GM23248 (cell line): Measurements from ENCODE around the gene COX6B2. TPM values are rescaled to one million over a fixed set of nuclear protein-coding genes. Genes with fewer than 3 reads are reported as not detected.
"Not testable (repeated sequence)": the region's sequence is repeated elsewhere in the genome, so short reads cannot be mapped to it uniquely, and the experiment has no call there.

Experiments used
- DNase-seq: peaks from one replicate; pipeline ENCODE4 v3.0.0-alpha.2; 2015
- H2AFZ ChIP-seq: fragments of 200-600 bp; sonication (generic); 2 replicates; pipeline ENCODE4 v1.6.1; 2016; ENCODE audit warnings: antibody characterized with exemption
- H3F3A ChIP-seq: fragments of 200-600 bp; sonication (generic); 2 replicates; pipeline ENCODE4 v1.6.1; 2016; ENCODE audit warnings: mild to moderate bottlenecking, antibody characterized with exemption, mixed run types; ENCODE audit not compliant: insufficient read depth
- H3K27ac ChIP-seq: fragments of 200-600 bp; sonication (generic); 2 replicates; pipeline ENCODE4 v1.5.1; 2016; ENCODE audit warnings: mild to moderate bottlenecking
- H3K27me3 ChIP-seq: fragments of 200-600 bp; sonication (generic); replicated peaks from 2 replicates; pipeline ENCODE4 v1.6.1; 2016; ENCODE audit warnings: mild to moderate bottlenecking; ENCODE audit not compliant: insufficient read depth
- H3K36me3 ChIP-seq: fragments of 200-600 bp; sonication (generic); 2 replicates; pipeline ENCODE4 v1.6.1; 2016; ENCODE audit warnings: low read depth, mild to moderate bottlenecking
- H3K4me1 ChIP-seq: fragments of 200-600 bp; sonication (generic); 2 replicates; pipeline ENCODE4 v1.6.1; 2016; ENCODE audit warnings: mild to moderate bottlenecking; ENCODE audit not compliant: insufficient read depth
- H3K4me2 ChIP-seq: fragments of 200-600 bp; sonication (generic); one replicate; pipeline ENCODE4 v1.6.1; 2016; ENCODE audit warnings: mild to moderate bottlenecking; ENCODE audit not compliant: unreplicated experiment
- H3K4me3 ChIP-seq: fragments of 200-600 bp; sonication (generic); 2 replicates; pipeline ENCODE4 v1.5.1; 2016; ENCODE audit warnings: mild to moderate bottlenecking
- H3K79me2 ChIP-seq: fragments of 200-600 bp; sonication (generic); 2 replicates; pipeline ENCODE4 v1.6.1; 2016; ENCODE audit warnings: mild to moderate bottlenecking; ENCODE audit not compliant: insufficient read depth
- H3K9ac ChIP-seq: fragments of 200-600 bp; sonication (generic); 2 replicates; pipeline ENCODE4 v1.6.1; 2016; ENCODE audit warnings: mild to moderate bottlenecking
- H3K9me2 ChIP-seq: fragments of 200-600 bp; sonication (generic); 2 replicates; pipeline ENCODE4 v1.6.1; 2016; ENCODE audit warnings: mixed run types, mild to moderate bottlenecking, moderate library complexity; ENCODE audit not compliant: insufficient read depth
- H3K9me3 ChIP-seq: fragments of 200-600 bp; sonication (generic); one replicate; pipeline ENCODE4 v1.6.1; 2017; ENCODE audit warnings: low read depth
- H4K20me1 ChIP-seq: fragments of 200-600 bp; sonication (generic); 2 replicates; pipeline ENCODE4 v1.6.0; 2016; ENCODE audit not compliant: insufficient read depth
- EZH2 ChIP-seq: fragments of 200-600 bp; sonication (generic); IDR thresholded peaks from 2 replicates; pipeline ENCODE4 v1.6.1; 2018; ENCODE audit warnings: antibody characterized with exemption, mild to moderate bottlenecking; ENCODE audit not compliant: insufficient read depth, poor library complexity, severe bottlenecking
- EZH2phosphoT487 ChIP-seq: fragments of 200-600 bp; sonication (generic); IDR thresholded peaks from 2 replicates; pipeline ENCODE4 v1.6.1; 2018; ENCODE audit warnings: antibody characterized with exemption, moderate library complexity, mild to moderate bottlenecking, low read depth; ENCODE audit not compliant: insufficient read depth
- WGBS, 2 experiments: methylation state at CpG; one replicate each; pipeline ENCODE4 v1.1.6; 2015 to 2017; ENCODE audit warnings: low lambda C conversion rate in 2 of 2, low coverage in 1 of 2; ENCODE audit errors: missing lambda C conversion rate in 2 of 2; 5-methylcytosine and 5-hydroxymethylcytosine counted together
- in situ Hi-C: fragments of 300-500 bp; cut with MboI; formaldehyde crosslinking; loops from 2 replicates; pipeline ENCODE4 v1.15.0; 2020
- polyA plus RNA-seq: library from polyadenylated mRNA; unstranded; fragments of >200 nt; fragmentation: Nextera tagmentation; extraction: Ambion mirVana; gene quantifications from 2 replicates; pipeline ENCODE4 v1.2.1, GENCODE V29; 2016
- total RNA-seq: library from RNA; depleted of rRNA; stranded (reverse); fragments of >200 nt; shearing (Covaris generic); gene quantifications from 2 replicates; pipeline ENCODE4 v1.2.3, GENCODE V29; 2014

The COX6B2 gene
- total and polyA plus RNA-seq, 2 experiments from 2014 or later, result not detected

- Histone ChIP-seq H3F3A (no peaks in the 10 kb centered on the region), H3K4me2 (no peak overlapping the region), H3K9me3 (no peaks in the 10 kb centered on the region), H3K79me2 (no peaks in the 10 kb centered on the region), H3K4me1 (peaks cover 6% of the 10 kb centered on the region), H3K9me2 (no peaks in the 10 kb centered on the region), H3K36me3 (no peaks in the 10 kb centered on the region), H4K20me1 (no peaks in the 10 kb centered on the region), H3K4me3 (no peak overlapping the region), H3K9ac (no peak overlapping the region), H2AFZ (no peak overlapping the region), H3K27me3 (no peaks in the 10 kb centered on the region; the same call in 1 of the 2 replicates), H3K27ac (no peak overlapping the region)
- no peak for DNase-seq
- WGBS, 2 experiments, result 80 to 87% methylated on average over 11 of the region's 11 CpGs
- in situ Hi-C loops, result no loop called here
- TF ChIP-seq EZH2, result no peak
- no peak for TF ChIP-seq EZH2phosphoT487
Measured at GRCh38 chr19:55333870-55334269, 20.6 kb downstream of the COX6B2 start.

- H3K36me3 ChIP-seq, H3K4me3 ChIP-seq, H3K79me2 ChIP-seq, H4K20me1 ChIP-seq, in situ Hi-C loops, H3K9me2 ChIP-seq, H3K27me3 ChIP-seq, H3K4me2 ChIP-seq, H3K9me3 ChIP-seq, H3F3A ChIP-seq, H3K27ac ChIP-seq, H2AFZ ChIP-seq, H3K9ac ChIP-seq: not testable (repeated sequence)
- peak; percentile 68 for DNase-seq
- peaks cover 16% of the 10 kb centered on the region for H3K4me1 ChIP-seq
- WGBS, 2 experiments, result 57 to 61% methylated on average over 6 of the region's 6 CpGs
Measured at GRCh38 chr19:55329791-55330190, 24.7 kb downstream of the COX6B2 start.

GRCh38 chr19:55328774-55329318 is 25.7 kb downstream of the COX6B2 start:
- H3K27me3 ChIP-seq, H3K4me3 ChIP-seq, H3K27ac ChIP-seq, H3K79me2 ChIP-seq, H3K9me3 ChIP-seq, H3K4me2 ChIP-seq, H3K36me3 ChIP-seq, in situ Hi-C loops, H2AFZ ChIP-seq, H4K20me1 ChIP-seq, H3F3A ChIP-seq, H3K9me2 ChIP-seq, H3K9ac ChIP-seq: not testable (repeated sequence)
- WGBS, 2 experiments, result 40 to 42% methylated on average over 4 of the region's 4 CpGs
- peaks cover 16% of the 10 kb centered on the region for H3K4me1 ChIP-seq
- DNase-seq, result peak; percentile 44

GRCh38 chr19:55325172-55325571 is 29.3 kb downstream of the COX6B2 start, which contains the start of gene TMEM150B:
Gene TMEM150B, minus strand, starts transcription at chr19:55325341. Its CDS starts 4,305 bp downstream, at chr19:55321036.
- Histone ChIP-seq H3F3A (peaks cover 8% of the 10 kb centered on the region; the same call in 1 of the 2 replicates), H3K27me3 (no peaks in the 10 kb centered on the region), H3K4me3 (no peak within 1 kb of the TSS), H3K27ac (no peak within 1 kb of the TSS), H3K4me1 (peaks cover 16% of the 10 kb centered on the region), H3K79me2 (no peaks in the 10 kb centered on the region), H3K36me3 (no peaks in the 10 kb centered on the region), H3K9ac (no peak within 1 kb of the TSS), H3K9me2 (no peaks in the 10 kb centered on the region), H3K9me3 (no peaks in the 10 kb centered on the region), H4K20me1 (no peaks in the 10 kb centered on the region), H2AFZ (no peak within 1 kb of the TSS), H3K4me2 (no peak within 1 kb of the TSS)
- WGBS, 2 experiments, result 75 to 78% methylated on average over 14 of the region's 14 CpGs
- in situ Hi-C loops, result no loop called here
- no peak for DNase-seq
- TF ChIP-seq EZH2 (no peak), EZH2phosphoT487 (no peak)

GRCh38 chr19:55324662-55325061 is 29.9 kb downstream of the COX6B2 start:
- Histone ChIP-seq H4K20me1 (no peaks in the 10 kb centered on the region), H3K9ac (no peak overlapping the region), H3K27ac (no peak overlapping the region), H3K27me3 (no peaks in the 10 kb centered on the region), H2AFZ (no peak overlapping the region), H3K4me3 (no peak overlapping the region), H3F3A (peaks cover 8% of the 10 kb centered on the region; the same call in 1 of the 2 replicates), H3K4me1 (peaks cover 14% of the 10 kb centered on the region), H3K9me2 (no peaks in the 10 kb centered on the region), H3K4me2 (no peak overlapping the region), H3K79me2 (no peaks in the 10 kb centered on the region), H3K9me3 (no peaks in the 10 kb centered on the region), H3K36me3 (no peaks in the 10 kb centered on the region)
- TF ChIP-seq EZH2phosphoT487 (no peak), EZH2 (no peak)
- no peak for DNase-seq
- in situ Hi-C loops, result no loop called here
- WGBS, 2 experiments, result 87 to 89% methylated on average over 6 of the region's 6 CpGs
